Heart left ventricle (tissue), 16 donors: ENCODE results near the gene CD28. TPM values are rescaled to one million over a fixed set of nuclear protein-coding genes. Genes with fewer than 3 reads are reported as not detected.
"Not testable (repeated sequence)": the region's sequence is repeated elsewhere in the genome, so short reads cannot be mapped to it uniquely, and the experiment has no call there.

ENCODE experiments used
- ATAC-seq, 4 donors: fragments of 200-7000 bp; cut with Tn5 transposase; one replicate each; pipeline ENCODE4 v1.9.1; 2020 to 2022; ENCODE audit warnings: moderate library complexity in 4 of 4, mild to moderate bottlenecking in 3 of 4, moderate number of reproducible peaks in 1 of 4
- DNase-seq, 5 donors: peaks; one replicate each; pipeline ENCODE4 v3.0.0-alpha.2; 2020
- H3K27ac ChIP-seq, 12 donors: fragments of 200-600 bp; sonication (generic) in 4 of 12; one replicate each; pipeline versions ENCODE4 v1.5.0 to v1.8.0; 2016 to 2022; ENCODE audit warnings: mild to moderate bottlenecking in 2 of 12
- H3K27me3 ChIP-seq, 9 donors: fragments of 200-600 bp; sonication (generic) in 2 of 9; one replicate each; pipeline versions ENCODE4 v1.5.1 to v1.8.0; 2016 to 2022; ENCODE audit warnings: mild to moderate bottlenecking in 3 of 9
- H3K36me3 ChIP-seq, 9 donors: fragments of 200-600 bp; sonication (generic) in 2 of 9; one replicate each; pipeline versions ENCODE4 v1.5.0 to v1.8.0; 2018 to 2022; ENCODE audit warnings: mild to moderate bottlenecking in 2 of 9
- H3K4me1 ChIP-seq, 12 donors: fragments of 200-600 bp; sonication (generic) in 4 of 12; one replicate each; pipeline versions ENCODE4 v1.5.0 to v1.8.0; 2016 to 2022; ENCODE audit warnings: mild to moderate bottlenecking in 3 of 12
- H3K4me3 ChIP-seq, 12 donors: fragments of 200-600 bp; sonication (generic) in 4 of 12; one replicate each; pipeline versions ENCODE4 v1.5.0 to v1.8.0; 2017 to 2022; ENCODE audit warnings: mild to moderate bottlenecking in 9 of 12, moderate library complexity in 4 of 12
- H3K9me3 ChIP-seq, 12 donors: fragments of 200-600 bp; sonication (generic) in 4 of 12; one replicate each; pipeline versions ENCODE4 v1.5.0 to v1.8.0; 2016 to 2022; ENCODE audit warnings: mild to moderate bottlenecking in 1 of 12
- POLR2A ChIP-seq, 2 donors: fragments of 450-650 bp; IDR thresholded peaks; one replicate each; pipeline ENCODE4 v1.6.1; 2017; ENCODE audit warnings: antibody characterized with exemption in 2 of 2, mild to moderate bottlenecking in 2 of 2, moderate library complexity in 2 of 2
- WGBS, 4 donors: extraction: QIAGEN DNeasy Blood & Tissue Kit in 2 of 4; methylation state at CpG; one replicate each; pipeline versions ENCODE4 v1.1.5 to v1.1.7; 2013 to 2018; 5-methylcytosine and 5-hydroxymethylcytosine counted together
- intact Hi-C, 10 donors: fragments of 100-400 bp; cut with DNase I; formaldehyde crosslinking; loops; one replicate each; pipeline versions ENCODE4 v1.11.1 to v1.14.2; 2022
- polyA plus RNA-seq, 2 donors: library from polyadenylated mRNA; stranded (reverse); fragments of 200-250 nt; gene quantifications; one replicate each; pipeline ENCODE4 v1.2.3, GENCODE V29; 2013
- total RNA-seq, 9 donors: library from RNA; depleted of rRNA in 2 of 9; stranded (reverse); fragments of >200 nt in 2 of 9; fragmentation: NEBNext Ultra II Directional in 3 of 9; extraction: Animal tissue kit (Norgen Biotek cat#: 25700) in 3 of 9; gene quantifications; one replicate each; pipeline versions ENCODE4 v1.1.0 to v1.2.4, GENCODE V29; 2016 to 2023
- TF ChIP-seq, protein P1 (sequence below), 12 donors: fragments of 200-600 bp; sonication (generic) in 4 of 12; IDR thresholded peaks; one replicate each; pipeline versions ENCODE4 v1.5.0 to v1.8.0; 2018 to 2022; ENCODE audit warnings: antibody characterized with exemption in 12 of 12, mild to moderate bottlenecking in 5 of 12
- donor health status: ischemic (EF 13 %, LVEDD 7.1; RV severe dilation, severe dysfunction).
- donor health status: healthy with polysubstance abuse.
- donor health status: DM: no; HTN: yes; CAD: no.
- donor health status: DM: no; HTN: no; CAD: no.
- donor health status: ischemic (EF 25% LVEDD 6.9; RV normal size, moderate dysfunction).
- donor health status: ischemic (EF 25% LVEDD 5.7; RV mildly dilated, moderate dysfunction).
- donor health status: healthy.
- donor health status: DM: yes; HTN: yes; CAD: no.
- donor health status: ischemic (EF 35%, LVEDD 5.7; RV mildly dilated, moderate dysfunction).
- donor health status: nonischemic (EF 11% LVEDD 7.7; RV severe dilation, severe dysfunction).
- donor health status: DM: yes; HTN: yes; CAD: no.
- donor health status: PGD.
- donor health status: ischemic (EF 29% LVEDD 5.4; RV normal size, mild dysfunction).
- donor health status: nonischemic (EF 23%, LVEDD 6.1; RV moderate dilation, normal function).

Gene CD28
- total and polyA plus RNA-seq, 11 donors: 0.08 to 11.2 (median 0.81) TPM

GRCh38 chr2:203781151-203781550 is 74.7 kb downstream of the CD28 start:
- peaks cover 0 to 36% (median 12%) of the 10 kb centered on the region in 12 donors for H3K4me1 ChIP-seq
- intact Hi-C loops: loop anchor here in 5 of 10 donors (5.0 to 10.0 kb wide), 4 partner anchors 94 to 296 kb away; no protein-coding TSS in a partner anchor
- no peak for ATAC-seq
- no peaks in the 10 kb centered on the region for H3K27me3 ChIP-seq
- no peak for DNase-seq
- WGBS, 4 donors: 71 to 91% (median 85%) methylated on average over 2 of the region's 2 CpGs
- peaks cover 0 to 5% (median 0%) of the 10 kb centered on the region in 12 donors for H3K9me3 ChIP-seq
- H3K4me3 ChIP-seq: no peak overlapping the region
- TF ChIP-seq, protein P1, sequence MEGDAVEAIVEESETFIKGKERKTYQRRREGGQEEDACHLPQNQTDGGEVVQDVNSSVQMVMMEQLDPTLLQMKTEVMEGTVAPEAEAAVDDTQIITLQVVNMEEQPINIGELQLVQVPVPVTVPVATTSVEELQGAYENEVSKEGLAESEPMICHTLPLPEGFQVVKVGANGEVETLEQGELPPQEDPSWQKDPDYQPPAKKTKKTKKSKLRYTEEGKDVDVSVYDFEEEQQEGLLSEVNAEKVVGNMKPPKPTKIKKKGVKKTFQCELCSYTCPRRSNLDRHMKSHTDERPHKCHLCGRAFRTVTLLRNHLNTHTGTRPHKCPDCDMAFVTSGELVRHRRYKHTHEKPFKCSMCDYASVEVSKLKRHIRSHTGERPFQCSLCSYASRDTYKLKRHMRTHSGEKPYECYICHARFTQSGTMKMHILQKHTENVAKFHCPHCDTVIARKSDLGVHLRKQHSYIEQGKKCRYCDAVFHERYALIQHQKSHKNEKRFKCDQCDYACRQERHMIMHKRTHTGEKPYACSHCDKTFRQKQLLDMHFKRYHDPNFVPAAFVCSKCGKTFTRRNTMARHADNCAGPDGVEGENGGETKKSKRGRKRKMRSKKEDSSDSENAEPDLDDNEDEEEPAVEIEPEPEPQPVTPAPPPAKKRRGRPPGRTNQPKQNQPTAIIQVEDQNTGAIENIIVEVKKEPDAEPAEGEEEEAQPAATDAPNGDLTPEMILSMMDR (IDR thresholded peaks at IDR 0.05): no peak
- no peak overlapping the region for H3K27ac ChIP-seq
- H3K36me3 ChIP-seq: no peaks in the 10 kb centered on the region

DNA sequence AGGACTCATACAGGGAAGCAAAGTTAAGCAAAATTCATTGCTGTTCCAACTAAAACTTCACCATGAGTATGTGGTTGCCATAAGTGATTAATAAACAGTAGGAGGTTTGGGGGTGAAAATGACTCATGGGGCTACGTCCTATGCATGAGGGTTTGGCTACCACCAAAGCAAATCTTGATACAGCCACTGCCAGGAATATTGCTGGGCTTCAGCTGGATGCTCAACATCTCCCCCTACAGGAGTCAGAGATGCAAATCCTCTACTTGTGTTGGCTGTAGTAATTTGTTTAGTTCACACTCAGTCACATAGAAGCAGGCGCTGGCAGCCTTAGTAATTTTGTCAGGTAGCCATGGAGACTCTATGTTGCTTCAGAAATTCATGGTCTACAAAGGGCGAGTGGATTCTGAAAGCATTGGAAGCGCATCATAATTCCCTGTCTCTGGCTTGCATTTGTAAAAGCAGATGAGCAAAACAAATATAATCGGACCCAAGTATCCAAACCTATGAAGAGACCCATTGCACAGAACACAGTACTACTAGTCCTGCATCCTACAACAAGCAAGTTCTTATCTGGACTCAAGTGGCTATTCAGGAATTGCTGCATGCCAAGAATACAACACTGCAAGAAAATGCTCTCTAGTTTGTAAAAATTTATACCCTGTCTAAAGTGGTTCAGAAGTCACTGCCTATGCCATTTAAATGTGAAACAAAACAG is 76.0 kb downstream of the CD28 start:
- no peak overlapping the region for H3K4me3 ChIP-seq
- H3K9me3 ChIP-seq: peaks cover 0 to 5% (median 0%) of the 10 kb centered on the region in 12 donors
- DNase-seq (peak in 4 of 5 donors; percentile 31 to 55 (median 40)), ATAC-seq (peak in 3 of 4 donors; percentile 67 to 80 (median 69))
- no peaks in the 10 kb centered on the region for H3K36me3 ChIP-seq
- H3K4me1 ChIP-seq: peaks cover 0 to 47% (median 21%) of the 10 kb centered on the region in 12 donors
- WGBS, 4 donors: 58 to 70% (median 64%) methylated on average over 5 of the region's 5 CpGs
- intact Hi-C loops: loop anchor here in 5 of 10 donors (2.0 to 10.0 kb wide), 5 partner anchors 95 to 298 kb away; partner anchors contain the start of gene RAPH1 (in 1 of the 5)
- H3K27me3 ChIP-seq: no peaks in the 10 kb centered on the region
- TF ChIP-seq, protein P1 (IDR thresholded peaks at IDR 0.05): peak; percentile 55 to 81 (median 70)
- TF ChIP-seq POLR2A (IDR thresholded peaks at IDR 0.05): no peak
- peak overlapping the region in 4 of 12 donors; percentile 1 to 44 (median 14) for H3K27ac ChIP-seq

GRCh38 chr2:203783496-203784203 is 77.2 kb downstream of the CD28 start:
- peaks cover 0 to 59% (median 23%) of the 10 kb centered on the region in 12 donors for H3K4me1 ChIP-seq

GRCh38 chr2:203784710-203785270 is 78.4 kb downstream of the CD28 start:
- 81 to 94% (median 93%) methylated on average over 10 of the region's 10 CpGs for WGBS, 4 donors
- H3K36me3 ChIP-seq, DNase-seq, ATAC-seq, H3K9me3 ChIP-seq, H3K27me3 ChIP-seq, H3K27ac ChIP-seq, H3K4me3 ChIP-seq: not testable (repeated sequence)
- H3K4me1 ChIP-seq: peaks cover 0 to 63% (median 23%) of the 10 kb centered on the region in 12 donors
- intact Hi-C loops: loop anchor here in 5 of 10 donors (5.0 to 10.0 kb wide), 4 partner anchors 97 to 300 kb away; no protein-coding TSS in a partner anchor

More at GRCh38 chr2:203783496-203784203, 77.2 kb downstream of the CD28 start:
- DNase-seq (no peak), ATAC-seq (no peak)
- TF ChIP-seq, protein P1 (IDR thresholded peaks at IDR 0.05): no peak
- TF ChIP-seq POLR2A (IDR thresholded peaks at IDR 0.05): no peak
- WGBS, 4 donors: 72 to 82% (median 77%) methylated on average over 4 of the region's 4 CpGs
- no peak overlapping the region for H3K4me3 ChIP-seq
- no peaks in the 10 kb centered on the region for H3K36me3 ChIP-seq
- peak overlapping the region in 4 of 12 donors; percentile 14 to 49 (median 42) for H3K27ac ChIP-seq
- intact Hi-C loops: loop anchor here in 5 of 10 donors (2.0 to 10.0 kb wide), 5 partner anchors 96 to 299 kb away; partner anchors contain the start of gene RAPH1 (in 1 of the 5)
- H3K9me3 ChIP-seq: peaks cover 0 to 5% (median 0%) of the 10 kb centered on the region in 12 donors
- no peaks in the 10 kb centered on the region for H3K27me3 ChIP-seq

DNA sequence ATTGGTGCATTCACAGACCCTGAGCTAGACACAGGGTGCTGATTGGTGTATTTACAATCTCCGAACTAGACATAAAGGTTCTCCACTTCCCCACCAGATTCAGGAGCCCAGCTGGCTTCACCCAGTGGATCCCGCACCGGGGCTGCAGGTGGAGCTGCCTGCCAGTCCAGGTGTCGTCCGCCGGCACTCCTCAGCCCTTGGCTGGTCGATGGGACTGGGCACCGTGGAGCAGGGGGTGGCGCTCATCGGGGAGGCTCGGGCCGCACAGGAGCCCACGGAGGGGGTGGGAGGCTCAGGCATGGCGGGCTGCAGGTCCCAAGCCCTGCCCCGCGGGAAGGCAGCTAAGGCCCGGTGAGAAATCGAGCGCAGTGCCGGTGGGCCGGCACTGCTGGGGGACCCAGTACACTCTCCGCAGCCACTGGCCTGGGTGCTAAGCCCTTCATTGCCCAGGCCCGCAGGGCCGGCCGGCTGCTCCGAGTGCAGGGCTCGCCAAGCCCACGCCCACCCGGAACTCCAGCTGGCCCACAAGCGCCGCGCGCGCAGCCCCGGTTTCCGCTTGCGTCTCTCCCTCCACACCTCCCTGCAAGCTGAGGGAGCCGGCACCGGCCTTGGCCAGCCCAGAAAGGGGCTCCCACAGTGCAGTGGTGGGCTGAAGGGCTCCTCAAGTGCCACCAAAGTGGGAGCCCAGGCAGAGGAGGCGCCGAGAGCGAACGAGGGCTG is 79.1 kb downstream of the CD28 start:
- WGBS, 4 donors: 94 to 96% (median 96%) methylated on average over 24 to 43 of the region's 43 CpGs
- intact Hi-C loops: loop anchor here in 4 of 10 donors (10.0 kb wide), 2 partner anchors 101 to 301 kb away; no protein-coding TSS in a partner anchor
- DNase-seq, H3K9me3 ChIP-seq, ATAC-seq, H3K27me3 ChIP-seq, H3K36me3 ChIP-seq, H3K4me3 ChIP-seq: not testable (repeated sequence)
- Histone ChIP-seq H3K4me1 (peaks cover 0 to 63% (median 23%) of the 10 kb centered on the region in 12 donors), H3K27ac (peak overlapping the region in 11 of 12 donors; percentile 37 to 92 (median 56))
